Panc1 (cell line): ENCODE data around the gene CNPY3. TPM values are rescaled to one million over a fixed set of nuclear protein-coding genes. Genes with fewer than 3 reads are reported as not detected.

Source experiments
- ATAC-seq: fragments of 200-7000 bp; cut with Tn5 transposase; 2 replicates; pipeline ENCODE4 v1.9.1; 2020; ENCODE audit warnings: mild to moderate bottlenecking, moderate library complexity
- BruUV-seq: library from RNA; stranded (reverse); fragments of 400-500 nt; replicated peaks from 2 replicates; lab custom pipeline; 2021; lab: Mats Ljungman, UMichigan
- CTCF ChIA-PET: fragments of 300-600 bp; sonication (Branson Sonifier 250); formaldehyde crosslinking; loops from one replicate; lab custom pipeline; 2022; ENCODE audit warnings: antibody characterized with exemption; lab: Charles Lee
- POLR2A ChIA-PET: fragments of 300-600 bp; sonication (Branson Sonifier 250); formaldehyde crosslinking; loops from one replicate; lab custom pipeline; 2022; ENCODE audit warnings: antibody characterized with exemption; lab: Charles Lee
- DNase-seq: peaks from one replicate; pipeline ENCODE4 v3.0.0-alpha.2; 2010; ENCODE audit warnings: low read depth, low spot score
- H3K27ac ChIP-seq: 2 replicates; pipeline ENCODE4 v1.5.1; 2011; ENCODE audit warnings: mild to moderate bottlenecking, low read length, inconsistent platforms
- H3K27me3 ChIP-seq: fragments of 200-500 bp; sonication (Bioruptor generic); 2 replicates; pipeline ENCODE4 v1.6.0; 2014; ENCODE audit warnings: low read length, inconsistent platforms; ENCODE audit not compliant: control insufficient read depth, insufficient read depth
- H3K36me3 ChIP-seq: fragments of 200-500 bp; sonication (Bioruptor generic); 2 replicates; pipeline ENCODE4 v1.5.1; 2014; ENCODE audit warnings: inconsistent platforms, mild to moderate bottlenecking, low read length, moderate library complexity; ENCODE audit not compliant: control insufficient read depth, insufficient read depth
- H3K4me1 ChIP-seq: 2 replicates; pipeline ENCODE4 v1.5.1; 2011; ENCODE audit warnings: inconsistent platforms, mild to moderate bottlenecking, low read length, moderate library complexity; ENCODE audit not compliant: control insufficient read depth, insufficient read depth
- H3K4me3 ChIP-seq, 2 experiments: 2 replicates each; pipeline ENCODE4 v1.5.1; 2011 to 2012; ENCODE audit warnings: low read depth in 2 of 2, low read length in 2 of 2, mild to moderate bottlenecking in 2 of 2, inconsistent platforms in 1 of 2, moderate library complexity in 1 of 2
- H3K9me3 ChIP-seq: fragments of 200-500 bp; sonication (Bioruptor generic); 2 replicates; pipeline ENCODE4 v1.5.1; 2014; ENCODE audit warnings: low read depth, mild to moderate bottlenecking, inconsistent platforms, low read length, moderate library complexity; ENCODE audit not compliant: control insufficient read depth, insufficient read depth
- CTCF ChIP-seq: fragments of 450-650 bp; IDR thresholded peaks from 2 replicates; pipeline ENCODE4 v1.5.1; 2017; ENCODE audit warnings: mild to moderate bottlenecking
- POLR2AphosphoS5 ChIP-seq: IDR thresholded peaks from 2 replicates; pipeline ENCODE4 v1.6.1; 2012; ENCODE audit warnings: mild to moderate bottlenecking, low read depth, low read length, moderate library complexity
- SIN3A ChIP-seq: IDR thresholded peaks from 2 replicates; pipeline ENCODE4 v1.6.1; 2012; ENCODE audit warnings: low read depth, mild to moderate bottlenecking, low read length, moderate library complexity, borderline replicate concordance; ENCODE audit not compliant: insufficient read depth
- TCF7L2 ChIP-seq: IDR thresholded peaks from 2 replicates; pipeline ENCODE4 v1.6.1; 2011; ENCODE audit warnings: mild to moderate bottlenecking, low read depth, low read length, inconsistent platforms
- in situ Hi-C: cut with HindIII; loops from 2 replicates; pipeline ENCODE4 v1.10.0; 2016; ENCODE audit warnings: low sequenced_read_pairs, low pct_unique_long_range_greater_than_20kb
- intact Hi-C: fragments of 100-400 bp; cut with micrococcal nuclease; formaldehyde crosslinking; loops from one replicate; pipeline ENCODE4 v1.10.0; 2022; ENCODE audit not compliant: unreplicated experiment
- total RNA-seq: library from RNA; stranded (reverse); gene quantifications from one replicate; pipeline ENCODE4 v1.2.1, GENCODE V29; 2021; ENCODE audit not compliant: unreplicated experiment
- TF ChIP-seq, protein P1 (sequence below), 2 experiments: IDR thresholded peaks; 2 replicates each; pipeline ENCODE4 v1.6.1; 2011 to 2012; ENCODE audit warnings: low read depth in 2 of 2, control low read depth in 1 of 2, low read length in 1 of 2, mild to moderate bottlenecking in 1 of 2, moderate library complexity in 1 of 2; ENCODE audit not compliant: insufficient read depth in 1 of 2

The CNPY3 gene
- total RNA-seq, 1 experiment from 2014 or later = 72.8 TPM

DNA sequence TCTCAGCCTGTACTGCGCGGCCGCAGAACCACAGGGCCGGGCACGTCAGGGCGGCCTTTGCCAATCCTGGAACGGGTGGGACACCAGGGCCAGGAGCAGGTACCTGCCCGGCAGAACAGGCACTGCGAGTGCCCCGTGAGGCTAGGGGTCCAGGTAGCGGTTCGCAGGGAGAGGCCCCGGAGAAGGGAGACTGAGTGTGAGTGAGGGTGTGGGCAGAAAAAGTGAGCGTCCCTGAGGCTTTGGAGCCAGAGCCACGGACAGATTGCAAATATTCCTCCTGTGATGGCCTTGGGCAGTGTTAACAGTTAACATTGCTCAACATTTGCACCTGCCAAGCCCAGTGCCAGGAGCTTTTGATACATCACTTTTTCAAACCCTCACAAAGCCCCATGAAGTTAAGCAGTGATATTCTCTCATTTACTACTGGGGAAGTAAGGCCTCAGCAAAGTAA, 31.8 kb downstream of the CNPY3 start:
- Histone ChIP-seq H3K36me3 (peaks cover 6% of the 10 kb centered on the region; the same call in 1 of the 2 replicates), H3K27ac (no peak overlapping the region), H3K9me3 (no peaks in the 10 kb centered on the region), H3K27me3 (no peaks in the 10 kb centered on the region), H3K4me1 (peaks cover 7% of the 10 kb centered on the region), H3K4me3 (peak overlapping the region; percentile 55 to 84)
- CTCF ChIA-PET = no interaction called here
- TF ChIP-seq, protein P1, sequence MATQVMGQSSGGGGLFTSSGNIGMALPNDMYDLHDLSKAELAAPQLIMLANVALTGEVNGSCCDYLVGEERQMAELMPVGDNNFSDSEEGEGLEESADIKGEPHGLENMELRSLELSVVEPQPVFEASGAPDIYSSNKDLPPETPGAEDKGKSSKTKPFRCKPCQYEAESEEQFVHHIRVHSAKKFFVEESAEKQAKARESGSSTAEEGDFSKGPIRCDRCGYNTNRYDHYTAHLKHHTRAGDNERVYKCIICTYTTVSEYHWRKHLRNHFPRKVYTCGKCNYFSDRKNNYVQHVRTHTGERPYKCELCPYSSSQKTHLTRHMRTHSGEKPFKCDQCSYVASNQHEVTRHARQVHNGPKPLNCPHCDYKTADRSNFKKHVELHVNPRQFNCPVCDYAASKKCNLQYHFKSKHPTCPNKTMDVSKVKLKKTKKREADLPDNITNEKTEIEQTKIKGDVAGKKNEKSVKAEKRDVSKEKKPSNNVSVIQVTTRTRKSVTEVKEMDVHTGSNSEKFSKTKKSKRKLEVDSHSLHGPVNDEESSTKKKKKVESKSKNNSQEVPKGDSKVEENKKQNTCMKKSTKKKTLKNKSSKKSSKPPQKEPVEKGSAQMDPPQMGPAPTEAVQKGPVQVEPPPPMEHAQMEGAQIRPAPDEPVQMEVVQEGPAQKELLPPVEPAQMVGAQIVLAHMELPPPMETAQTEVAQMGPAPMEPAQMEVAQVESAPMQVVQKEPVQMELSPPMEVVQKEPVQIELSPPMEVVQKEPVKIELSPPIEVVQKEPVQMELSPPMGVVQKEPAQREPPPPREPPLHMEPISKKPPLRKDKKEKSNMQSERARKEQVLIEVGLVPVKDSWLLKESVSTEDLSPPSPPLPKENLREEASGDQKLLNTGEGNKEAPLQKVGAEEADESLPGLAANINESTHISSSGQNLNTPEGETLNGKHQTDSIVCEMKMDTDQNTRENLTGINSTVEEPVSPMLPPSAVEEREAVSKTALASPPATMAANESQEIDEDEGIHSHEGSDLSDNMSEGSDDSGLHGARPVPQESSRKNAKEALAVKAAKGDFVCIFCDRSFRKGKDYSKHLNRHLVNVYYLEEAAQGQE (IDR thresholded peaks at IDR 0.05; ENCODE audit: insufficient read depth in 1 of 2, low read depth in 2 of 2, low read length in 1 of 2) = 0 out of 4 replicates have a peak, but pooled peaks of 1 of the 2 experiments have one; percentile 20
- TF ChIP-seq TCF7L2 = no peak
- ATAC-seq (peak; percentile 2; the same call in 1 of the 2 replicates), DNase-seq (no peak)
- in situ Hi-C loops = no loop called here
- intact Hi-C loops = loop anchor here (10.0 kb wide), 1 partner anchor 56 kb away; no protein-coding TSS in a partner anchor
- BruUV-seq = no TSS peak
- POLR2A ChIA-PET = no interaction called here

- Histone ChIP-seq H3K27me3 (no peaks in the 10 kb centered on the region), H3K27ac (no peak overlapping the region), H3K9me3 (no peaks in the 10 kb centered on the region), H3K4me3 (no peak overlapping the region), H3K36me3 (peaks cover 6% of the 10 kb centered on the region; the same call in 1 of the 2 replicates), H3K4me1 (peaks cover 7% of the 10 kb centered on the region)
- no peak for ATAC-seq
- intact Hi-C loops (loop anchor here (10.0 kb wide), 1 partner anchor 57 kb away; no protein-coding TSS in a partner anchor), in situ Hi-C loops (no loop called here)
- BruUV-seq = no TSS peak
- no peak for TF ChIP-seq SIN3A
- TF ChIP-seq POLR2AphosphoS5 = no peak
- TF ChIP-seq CTCF = no peak
- TF ChIP-seq, protein P1 (IDR thresholded peaks at IDR 0.05; ENCODE audit: insufficient read depth in 1 of 2, low read depth in 2 of 2, low read length in 1 of 2) = no peak
- no peak for TF ChIP-seq TCF7L2
- CTCF ChIA-PET = no interaction called here
- DNase-seq = no peak
- POLR2A ChIA-PET = interaction anchor here (0.6 kb wide), 2 partner anchors 9 to 189 kb away, joined by 4 to 5 read pairs; no protein-coding TSS in a partner anchor
Observed at GRCh38 chr6:42962096-42962495, 32.8 kb downstream of the CNPY3 start.
